ENCODE data around the gene DUSP7. TPM values are rescaled to one million over a fixed set of nuclear protein-coding genes. Genes with fewer than 3 reads are reported as not detected.

Gene DUSP7
- total and polyA plus RNA-seq, 2 experiments from 2014 or later = 6.4 to 13.1 TPM

DNA sequence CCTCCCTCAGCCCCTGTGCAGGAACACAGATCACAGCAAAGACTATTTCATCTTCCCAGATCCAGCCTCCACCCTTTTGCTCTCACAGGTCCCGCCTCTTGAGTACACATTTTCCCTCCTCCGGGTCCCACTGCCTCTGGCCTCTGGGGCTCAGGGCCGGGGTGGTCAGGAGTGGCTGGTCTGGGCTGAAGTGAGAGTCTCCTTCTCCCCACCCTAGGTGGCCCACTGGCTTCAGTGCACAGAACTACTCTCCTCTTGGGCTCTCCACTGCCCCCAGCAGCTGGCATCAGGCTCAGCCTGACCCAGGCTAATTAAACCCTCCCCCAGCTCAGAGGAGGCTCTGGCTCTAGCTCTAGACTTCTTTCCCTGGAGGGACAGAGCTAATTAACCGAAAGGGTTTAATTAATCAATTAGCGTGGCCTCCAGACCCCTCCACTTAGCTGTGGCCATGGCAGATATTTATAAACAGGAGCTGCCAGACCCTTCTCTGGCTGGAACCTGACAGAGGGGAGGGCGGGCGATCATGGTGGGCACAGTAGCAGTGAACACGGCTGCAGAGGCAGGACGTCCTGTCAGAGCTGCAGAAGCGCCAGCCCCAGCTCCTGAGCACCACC, 15.1 kb downstream of the DUSP7 start:
- H2AFZ ChIP-seq = no peak overlapping the region
- DNase-seq (ENCODE audit: low spot score) = peak; percentile 37

GRCh38 chr3:52040600-52040999, 15.8 kb downstream of the DUSP7 start:
- Histone ChIP-seq H3K27ac (no peak overlapping the region), H3K79me2 (no peaks in the 10 kb centered on the region), H3K9me2 (replicated peaks; ENCODE audit: insufficient read depth) (no peaks in the 10 kb centered on the region), H3K36me3 (replicated peaks; ENCODE audit: insufficient read depth, low read depth) (no peaks in the 10 kb centered on the region), H4K20me1 (ENCODE audit: insufficient read depth, poor library complexity, severe bottlenecking) (no peaks in the 10 kb centered on the region), H3K9me3 (ENCODE audit: low read depth) (no peaks in the 10 kb centered on the region), H3K4me3 (no peak overlapping the region), H3K4me1 (ENCODE audit: insufficient read depth) (peaks cover 13% of the 10 kb centered on the region), H2AFZ (no peak overlapping the region), H3K4me2 (no peak overlapping the region), H3K27me3 (no peaks in the 10 kb centered on the region)
- TF ChIP-seq CTCF (IDR thresholded peaks at IDR 0.05; ENCODE audit: poor library complexity) (no peak), EZH2phosphoT487 (IDR thresholded peaks at IDR 0.05; ENCODE audit: low read depth, severe bottlenecking, unreplicated experiment) (no peak), EZH2 (IDR thresholded peaks at IDR 0.05; ENCODE audit: borderline replicate concordance) (no peak)
- no peak for DNase-seq (ENCODE audit: low spot score)
- WGBS (ENCODE audit: low lambda C conversion rate, missing lambda C conversion rate) = 93% methylated on average over 7 of the region's 8 CpGs

More for the DNA sequence above, 15.1 kb downstream of the DUSP7 start:
- Histone ChIP-seq H3K27ac (no peak overlapping the region), H3K4me2 (no peak overlapping the region), H3K27me3 (no peaks in the 10 kb centered on the region), H4K20me1 (ENCODE audit: insufficient read depth, poor library complexity, severe bottlenecking) (no peaks in the 10 kb centered on the region), H3K9me3 (ENCODE audit: low read depth) (no peaks in the 10 kb centered on the region), H3K4me1 (ENCODE audit: insufficient read depth) (peaks cover 17% of the 10 kb centered on the region), H3K79me2 (no peaks in the 10 kb centered on the region), H3K36me3 (replicated peaks; ENCODE audit: insufficient read depth, low read depth) (no peaks in the 10 kb centered on the region), H3K9me2 (replicated peaks; ENCODE audit: insufficient read depth) (no peaks in the 10 kb centered on the region), H3K4me3 (no peak overlapping the region)
- WGBS (ENCODE audit: low lambda C conversion rate, missing lambda C conversion rate) = 64% methylated on average over 10 of the region's 10 CpGs
- no peak for TF ChIP-seq EZH2phosphoT487 (IDR thresholded peaks at IDR 0.05; ENCODE audit: low read depth, severe bottlenecking, unreplicated experiment)
- TF ChIP-seq EZH2 (IDR thresholded peaks at IDR 0.05; ENCODE audit: borderline replicate concordance) = no peak
- no peak for TF ChIP-seq CTCF (IDR thresholded peaks at IDR 0.05; ENCODE audit: poor library complexity)

- Histone ChIP-seq H3K27me3 (no peaks in the 10 kb centered on the region), H4K20me1 (ENCODE audit: insufficient read depth, poor library complexity, severe bottlenecking) (no peaks in the 10 kb centered on the region), H3K9me3 (ENCODE audit: low read depth) (no peaks in the 10 kb centered on the region), H3K4me1 (ENCODE audit: insufficient read depth) (peaks cover 8% of the 10 kb centered on the region), H3K27ac (no peak overlapping the region), H3K4me2 (no peak overlapping the region), H2AFZ (no peak overlapping the region), H3K36me3 (replicated peaks; ENCODE audit: insufficient read depth, low read depth) (no peaks in the 10 kb centered on the region), H3K9me2 (replicated peaks; ENCODE audit: insufficient read depth) (no peaks in the 10 kb centered on the region), H3K79me2 (no peaks in the 10 kb centered on the region), H3K4me3 (no peak overlapping the region)
- peak; percentile 39 for DNase-seq (ENCODE audit: low spot score)
- TF ChIP-seq CTCF (IDR thresholded peaks at IDR 0.05; ENCODE audit: poor library complexity) = no peak
- TF ChIP-seq EZH2phosphoT487 (IDR thresholded peaks at IDR 0.05; ENCODE audit: low read depth, severe bottlenecking, unreplicated experiment) = no peak
- no peak for TF ChIP-seq EZH2 (IDR thresholded peaks at IDR 0.05; ENCODE audit: borderline replicate concordance)
- WGBS (ENCODE audit: low lambda C conversion rate, missing lambda C conversion rate) = 93% methylated on average over 9 of the region's 17 CpGs
These were observed 16.5 kb downstream of the DUSP7 start for GRCh38 chr3:52039846-52040245.

All from hepatocyte (in vitro differentiated cells).